NCI-H128 (cell line): ENCODE results near the gene PHACTR4.
"Not testable (repeated sequence)": the region's sequence is repeated elsewhere in the genome, so short reads cannot be mapped to it uniquely, and the experiment has no call there.

Source experiments
- DNase-seq: peaks from one replicate; lab custom pipeline; 2025; ENCODE audit not compliant: unreplicated experiment; lab: John Stamatoyannopoulos, UW

The PHACTR4 gene

DNA sequence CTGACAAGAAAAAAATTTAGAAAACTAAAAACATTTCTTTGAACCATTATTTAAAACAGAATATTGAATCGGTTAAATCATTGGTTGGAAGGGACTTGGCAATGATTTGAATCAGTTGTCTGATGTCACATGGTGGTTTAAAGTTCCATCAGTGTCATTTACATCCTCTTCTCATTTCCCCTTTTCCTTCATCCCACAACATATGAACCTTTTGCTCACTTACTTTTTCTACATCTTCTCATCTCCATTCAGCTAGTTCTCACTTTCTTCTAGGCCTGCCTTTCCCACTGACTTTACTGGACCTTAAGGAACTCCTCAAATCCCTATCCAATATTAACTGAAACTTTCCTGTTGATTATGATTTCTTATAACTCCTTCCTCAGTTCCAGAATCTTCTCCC lies 58.5 kb downstream of the PHACTR4 start:
- no peak for DNase-seq

GRCh38 chr1:28428990-28429520 lies 59.5 kb downstream of the PHACTR4 start:
- no peak for DNase-seq

DNA sequence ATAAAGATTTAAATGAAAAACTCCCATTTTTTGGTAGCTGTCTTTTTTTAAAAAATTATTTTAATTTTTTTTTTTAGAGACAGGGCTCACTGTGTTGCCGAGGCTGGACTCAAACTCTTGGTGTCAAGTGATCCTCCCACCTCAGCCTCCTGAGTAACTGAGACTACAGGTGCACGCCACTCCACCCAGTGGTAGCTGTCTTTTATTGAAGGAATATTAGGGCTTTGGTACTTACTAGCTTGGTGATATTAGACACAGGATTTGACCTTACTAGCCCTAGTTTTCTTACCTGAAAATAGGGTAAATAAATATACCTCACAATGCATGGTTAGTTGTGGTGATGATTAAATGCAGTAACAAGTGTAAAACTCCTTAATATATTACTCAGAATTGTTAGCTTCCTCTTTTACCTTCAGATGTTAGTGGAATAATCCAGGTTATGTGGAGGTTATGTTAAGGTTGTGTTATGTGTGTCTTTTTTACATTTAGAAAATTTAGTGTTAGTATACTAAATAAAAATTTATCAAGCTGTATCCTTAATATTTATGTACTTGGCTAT lies 66.8 kb downstream of the PHACTR4 start:
- DNase-seq: no peak

GRCh38 chr1:28437264-28437923 lies 67.9 kb downstream of the PHACTR4 start:
- DNase-seq: no peak

GRCh38 chr1:28437924-28438699 lies 68.6 kb downstream of the PHACTR4 start:
- DNase-seq: no peak

DNA sequence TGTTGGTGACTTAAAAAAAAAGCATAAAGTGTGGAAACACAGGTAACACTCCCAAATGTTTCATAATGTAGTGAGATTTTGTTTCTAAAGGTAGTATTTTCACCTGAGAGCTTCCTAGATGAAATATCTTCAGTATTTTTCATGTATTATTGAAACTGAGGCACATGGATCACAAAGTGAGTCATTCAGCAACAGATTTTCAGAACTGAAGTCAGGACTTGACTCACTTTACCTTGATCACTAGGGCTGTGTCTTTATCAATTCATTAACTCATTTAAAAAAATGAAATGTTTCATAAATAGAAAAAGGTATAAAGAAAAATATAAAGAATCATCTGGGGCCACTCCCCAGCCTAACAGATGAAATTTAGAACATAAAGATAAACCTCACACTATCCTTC lies 69.8 kb downstream of the PHACTR4 start:
- DNase-seq: no peak

DNA sequence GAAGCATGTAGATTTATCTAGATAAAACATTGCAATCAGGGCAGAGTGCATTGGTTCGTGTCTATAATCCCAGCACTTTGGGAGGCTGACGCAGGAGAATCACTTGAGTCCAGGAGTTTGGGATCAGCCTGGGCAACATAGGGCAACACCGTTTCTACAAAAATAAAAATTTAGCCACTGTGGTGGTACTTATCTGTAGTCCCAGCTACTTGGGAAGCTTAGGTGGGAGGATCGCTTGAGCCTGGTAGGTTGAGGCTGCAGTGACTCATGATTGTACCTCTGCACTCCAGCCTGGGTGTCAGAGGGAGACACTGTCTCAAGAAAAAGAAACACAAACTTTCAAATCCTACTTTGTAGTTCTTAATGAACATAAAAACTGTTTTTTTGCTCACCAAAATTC lies 72.1 kb downstream of the PHACTR4 start:
- DNase-seq: no peak

DNA sequence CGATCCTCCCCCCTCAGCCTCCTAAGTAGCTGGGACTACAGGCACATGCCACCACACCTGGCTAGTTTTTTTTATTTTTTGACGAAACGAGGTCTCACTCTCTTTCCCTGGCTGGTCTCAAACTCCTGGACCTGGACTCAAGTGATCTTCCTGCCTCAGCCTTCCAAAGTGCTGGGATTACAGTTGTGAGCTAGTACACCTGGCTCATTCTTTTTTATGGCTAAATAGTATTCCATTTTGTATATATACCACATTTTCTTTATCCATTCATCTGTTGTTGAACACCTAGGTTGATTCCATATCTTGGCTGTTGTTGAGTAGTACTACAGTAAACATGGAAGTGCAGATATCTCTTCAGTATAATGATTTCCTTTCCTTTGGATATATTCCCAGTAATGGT lies 74.0 kb downstream of the PHACTR4 start:
- no peak for DNase-seq

GRCh38 chr1:28447679-28448078 lies 78.1 kb downstream of the PHACTR4 start:
- DNase-seq: no peak

- DNase-seq: not testable (repeated sequence)
Measured at GRCh38 chr1:28448094-28448611, 78.6 kb downstream of the PHACTR4 start.

- DNase-seq: no peak
Measured at GRCh38 chr1:28449904-28450303, 80.4 kb downstream of the PHACTR4 start.

GRCh38 chr1:28450561-28450960 lies 81.0 kb downstream of the PHACTR4 start:
- no peak for DNase-seq

GRCh38 chr1:28451011-28451410 lies 81.5 kb downstream of the PHACTR4 start:
- no peak for DNase-seq

DNA sequence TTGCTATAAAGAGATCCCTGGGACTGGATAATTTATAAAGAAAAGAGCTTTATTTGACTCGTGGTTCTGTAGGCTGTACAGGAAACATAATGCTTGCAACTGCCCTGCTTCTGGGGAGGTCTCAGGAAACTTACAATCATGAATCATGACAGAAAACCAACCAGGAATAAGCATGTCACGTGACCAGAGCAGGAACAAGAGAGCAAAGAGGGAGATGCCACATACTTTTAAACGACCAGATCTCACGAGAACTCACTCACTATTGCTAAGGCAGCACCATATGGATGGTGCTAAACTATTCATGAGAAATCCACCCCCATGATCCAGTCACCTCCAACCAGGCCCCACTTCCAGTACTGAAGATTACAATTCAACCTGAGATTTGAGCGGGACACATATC lies 86.5 kb downstream of the PHACTR4 start:
- no peak for DNase-seq

DNA sequence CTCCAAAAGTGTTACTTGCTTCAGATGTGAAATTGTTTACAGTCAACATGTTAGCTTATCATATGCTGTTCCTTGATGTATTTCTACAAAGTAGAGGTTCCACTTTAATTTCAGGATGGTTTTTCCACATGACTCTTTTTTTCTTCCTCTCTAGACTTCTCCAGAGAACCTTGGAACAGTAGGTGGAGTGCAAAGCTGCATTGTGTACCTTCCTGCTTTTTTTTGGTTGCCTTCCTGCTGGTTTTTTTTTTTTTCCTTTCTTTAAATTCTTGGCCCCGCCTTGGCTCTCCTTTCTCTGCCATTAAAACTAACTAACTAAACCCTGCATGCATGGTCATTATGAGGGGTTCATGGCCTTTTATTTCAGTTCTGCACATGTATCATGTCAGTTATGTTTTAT lies 88.1 kb downstream of the PHACTR4 start:
- no peak for DNase-seq

- no peak for DNase-seq
Measured at GRCh38 chr1:28458237-28459228, 89.0 kb downstream of the PHACTR4 start.

GRCh38 chr1:28466226-28466778 lies 96.8 kb downstream of the PHACTR4 start:
- no peak for DNase-seq

DNA sequence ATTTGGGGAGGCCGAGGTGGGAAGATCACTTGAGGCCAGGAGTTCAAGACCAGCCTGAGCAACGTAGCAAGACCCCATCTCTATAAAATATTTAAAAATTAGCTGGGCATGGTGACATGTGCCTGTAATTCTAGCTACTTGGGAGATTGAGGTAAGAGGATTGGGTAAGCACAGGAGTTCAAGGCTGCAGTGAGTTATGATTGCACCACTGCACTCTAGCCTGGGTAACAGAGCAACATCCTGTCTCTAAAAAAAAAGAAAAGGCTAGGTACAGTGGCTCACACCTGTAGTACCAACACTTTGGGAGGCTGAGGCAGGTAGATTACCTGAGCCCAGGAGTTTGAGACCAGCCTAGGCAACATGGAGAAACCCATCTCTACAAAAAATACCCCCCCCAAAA lies 100.6 kb downstream of the PHACTR4 start:
- no peak for DNase-seq

DNA sequence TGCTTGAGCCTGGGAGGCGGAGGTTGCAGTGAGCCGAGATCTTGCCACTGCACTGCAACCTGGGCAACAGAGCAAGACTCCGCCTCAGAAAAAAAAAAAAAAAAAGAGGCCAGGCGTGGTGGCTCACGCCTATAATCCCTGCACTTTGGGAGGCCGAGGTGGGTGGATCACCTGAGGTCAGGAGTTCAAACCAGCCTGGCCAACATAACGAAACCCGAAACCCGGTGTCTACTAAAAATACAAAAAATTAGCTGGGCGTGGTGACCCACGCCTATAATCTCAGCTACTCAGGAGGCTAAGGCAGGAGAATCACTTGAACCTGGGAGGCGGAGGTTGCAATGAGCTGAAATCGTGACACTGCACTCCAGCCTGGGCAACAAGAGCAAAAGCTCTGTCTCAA lies 110.0 kb downstream of the PHACTR4 start:
- DNase-seq: not testable (repeated sequence)

GRCh38 chr1:28480308-28480707 lies 110.8 kb downstream of the PHACTR4 start:
- no peak for DNase-seq
